GM20431 (cell line): ENCODE data around the gene ZNF547.
"Not testable (repeated sequence)": the region's sequence is repeated elsewhere in the genome, so short reads cannot be mapped to it uniquely, and the experiment has no call there.

Experiments
- in situ Hi-C: fragments of 300-500 bp; cut with MseI, MboI; formaldehyde crosslinking; loops from one replicate; pipeline ENCODE4 v1.15.0; 2020; ENCODE audit warnings: low sequenced_read_pairs; ENCODE audit not compliant: unreplicated experiment

Gene ZNF547

DNA sequence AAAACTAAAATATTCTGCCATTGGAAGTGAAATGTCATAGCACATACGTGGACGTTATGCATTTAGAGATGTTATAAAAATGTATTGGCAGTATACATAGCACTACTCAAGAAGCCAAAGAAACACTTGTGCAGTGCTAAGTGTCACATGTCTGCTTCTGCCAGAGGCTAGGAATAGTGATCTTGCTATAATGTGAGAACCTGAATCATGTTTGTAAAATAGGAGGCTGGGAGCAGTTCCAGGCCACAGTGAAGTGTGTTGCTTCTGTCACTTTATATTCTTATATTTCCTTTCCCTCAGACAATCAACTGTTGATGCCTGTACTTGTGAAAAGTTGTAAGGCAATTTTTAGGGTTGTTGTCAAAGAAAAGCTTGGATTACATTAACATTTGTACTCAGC lies 3.4 kb downstream of the ZNF547 start:
- in situ Hi-C loops, result no loop called here

DNA sequence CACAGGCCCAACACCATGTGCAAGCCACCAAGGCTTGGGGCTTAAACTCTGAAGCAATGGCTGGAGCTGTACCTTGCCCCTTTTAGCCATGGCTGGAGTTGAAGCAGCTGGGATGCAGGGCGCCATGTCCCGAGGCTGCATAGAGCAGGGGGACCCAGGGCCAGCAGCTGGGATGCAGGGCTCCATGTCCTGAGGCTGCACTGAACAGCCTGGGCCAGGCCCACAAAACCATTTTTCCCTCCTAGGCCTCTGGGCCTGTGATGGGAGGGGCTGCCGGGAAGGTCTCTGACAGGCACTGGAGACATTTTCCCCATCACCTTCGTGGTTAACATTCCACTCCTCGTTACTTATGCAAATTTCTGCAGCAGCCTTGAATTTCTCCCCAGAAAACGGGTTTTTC lies 10.8 kb downstream of the ZNF547 start:
- in situ Hi-C loops, result no loop called here

DNA sequence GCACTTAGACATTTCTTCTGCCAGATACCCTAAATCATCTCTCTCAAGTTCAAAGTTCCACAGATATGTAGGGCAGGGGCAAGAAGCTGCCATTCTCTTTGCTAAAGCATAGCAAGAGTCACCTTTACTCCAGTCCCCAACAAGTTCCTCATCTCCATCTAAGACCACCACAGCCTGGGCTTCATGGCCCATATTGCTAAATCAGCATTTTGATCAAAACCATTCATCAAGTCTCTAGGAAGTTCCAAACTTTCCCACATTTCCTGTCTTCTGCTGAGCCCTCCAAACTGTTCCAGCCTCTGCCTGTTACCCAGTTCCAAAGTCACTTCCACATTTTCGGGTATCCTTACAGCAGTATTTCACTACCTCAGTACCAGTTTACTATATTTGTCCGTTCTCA lies 11.3 kb downstream of the ZNF547 start:
- in situ Hi-C loops, result not testable (repeated sequence)

DNA sequence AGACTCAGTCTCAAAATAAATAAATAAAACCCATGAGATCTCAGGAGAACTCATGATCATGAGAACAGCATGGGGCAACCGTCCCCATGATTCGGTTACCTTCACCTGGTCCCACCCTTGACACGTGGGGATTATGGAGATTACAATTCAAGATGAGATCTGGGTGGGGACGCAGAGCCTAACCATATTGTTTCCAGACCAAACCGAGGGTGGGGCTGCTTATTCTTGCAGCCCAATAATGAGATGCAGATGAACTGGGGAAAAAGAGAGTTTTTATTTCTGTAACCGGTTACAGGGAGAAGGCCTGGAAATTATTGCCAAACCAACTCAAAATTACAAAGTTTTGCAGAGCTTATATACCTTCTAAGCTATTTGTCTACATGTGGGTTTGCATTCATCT lies 12.8 kb downstream of the ZNF547 start:
- in situ Hi-C loops, result no loop called here

DNA sequence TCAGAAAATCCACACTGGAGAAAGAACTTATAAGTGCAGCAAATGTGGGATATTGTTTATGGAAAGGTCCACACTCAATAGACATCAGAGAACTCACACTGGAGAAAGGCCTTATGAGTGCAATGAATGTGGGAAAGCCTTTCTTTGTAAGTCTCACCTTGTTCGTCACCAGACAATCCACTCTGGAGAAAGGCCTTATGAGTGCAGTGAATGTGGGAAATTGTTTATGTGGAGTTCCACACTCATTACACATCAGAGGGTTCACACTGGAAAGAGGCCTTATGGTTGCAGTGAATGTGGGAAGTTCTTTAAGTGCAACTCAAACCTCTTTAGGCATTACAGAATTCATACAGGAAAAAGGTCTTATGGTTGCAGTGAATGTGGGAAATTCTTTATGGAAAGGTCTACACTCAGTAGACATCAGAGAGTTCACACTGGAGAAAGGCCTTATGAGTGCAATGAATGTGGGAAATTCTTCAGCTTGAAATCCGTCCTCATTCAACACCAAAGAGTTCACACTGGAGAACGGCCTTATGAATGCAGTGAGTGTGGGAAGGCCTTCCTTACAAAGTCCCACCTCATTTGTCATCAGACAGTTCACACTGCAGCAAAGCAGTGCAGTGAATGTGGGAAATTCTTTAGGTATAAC lies 14.3 kb downstream of the ZNF547 start:
- in situ Hi-C loops, result no loop called here

DNA sequence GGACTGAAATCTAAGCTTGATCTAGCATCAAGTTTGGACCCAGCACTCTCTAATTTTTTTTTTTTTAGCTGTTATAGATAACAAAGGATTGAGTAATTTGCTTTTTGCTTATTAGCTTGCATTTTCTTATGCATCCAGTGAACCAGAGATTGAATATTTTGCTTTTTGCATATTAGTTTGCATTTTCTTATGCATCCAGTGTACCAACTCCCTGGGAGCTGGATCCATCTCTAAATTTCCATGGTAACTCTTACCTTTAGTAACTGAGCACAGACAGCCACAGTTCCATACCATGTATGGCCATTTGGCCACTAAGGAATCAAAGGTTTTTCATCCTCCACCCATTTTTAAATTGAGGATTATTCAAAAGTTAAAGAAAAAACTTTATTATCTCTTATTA lies 17.6 kb downstream of the ZNF547 start:
- in situ Hi-C loops, result no loop called here

DNA sequence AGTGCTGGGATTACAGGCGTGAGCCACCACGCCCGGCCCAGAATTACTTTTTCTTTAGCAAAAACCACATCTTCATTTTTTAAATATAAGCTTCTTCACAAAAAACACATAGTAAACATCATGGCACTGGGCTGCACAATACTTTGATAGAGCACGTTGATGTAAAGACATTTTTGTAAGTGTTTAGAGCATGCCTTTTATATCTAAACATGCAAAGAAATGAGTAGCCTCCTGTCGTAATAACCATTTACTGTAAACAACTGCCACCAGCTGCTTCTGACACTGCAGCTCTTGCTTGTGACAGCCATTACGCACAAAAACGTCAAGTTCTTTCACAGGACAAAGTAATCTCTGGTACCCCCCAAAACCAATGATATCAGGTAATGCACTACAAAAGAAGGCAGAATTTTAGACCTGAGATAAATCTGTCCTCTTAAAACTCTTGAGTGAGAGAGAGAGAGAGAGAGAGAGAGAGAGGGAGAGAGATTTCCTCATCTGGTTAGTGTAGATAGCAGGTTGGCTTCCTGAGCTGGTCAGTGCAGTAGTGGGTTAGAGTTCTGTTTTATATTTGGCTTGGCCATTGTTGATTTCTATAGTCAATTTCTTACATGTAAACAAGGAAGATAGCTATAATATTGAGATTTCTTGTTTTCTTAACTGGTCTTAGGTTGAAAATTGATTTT lies 19.6 kb downstream of the ZNF547 start:
- in situ Hi-C loops, result no loop called here

DNA sequence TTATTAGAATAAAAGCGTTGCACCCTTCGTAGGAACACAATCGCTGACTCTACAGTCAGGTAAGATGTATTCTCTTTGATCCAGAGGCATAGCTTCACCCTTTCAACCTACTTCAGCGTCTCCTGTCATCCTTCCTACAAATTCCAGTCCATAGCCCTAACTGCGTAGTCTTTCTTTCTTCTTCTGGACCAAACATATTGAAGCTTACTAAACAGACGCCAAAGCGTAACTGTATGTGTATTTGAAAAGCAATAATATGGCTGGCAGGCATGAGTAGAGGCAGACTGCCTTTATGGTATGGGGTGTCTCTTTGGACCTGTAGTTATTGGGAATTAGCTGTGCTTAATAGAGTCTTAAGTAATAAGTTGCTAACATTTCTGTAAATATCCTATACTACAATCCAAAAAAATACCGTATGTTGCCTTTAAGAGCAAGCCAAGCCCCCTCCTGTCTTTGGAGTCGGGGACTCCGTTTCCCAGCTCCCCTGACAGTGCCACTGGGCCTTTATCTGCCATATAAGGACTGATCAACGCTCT lies 25.9 kb downstream of the ZNF547 start:
- in situ Hi-C loops, result no loop called here

DNA sequence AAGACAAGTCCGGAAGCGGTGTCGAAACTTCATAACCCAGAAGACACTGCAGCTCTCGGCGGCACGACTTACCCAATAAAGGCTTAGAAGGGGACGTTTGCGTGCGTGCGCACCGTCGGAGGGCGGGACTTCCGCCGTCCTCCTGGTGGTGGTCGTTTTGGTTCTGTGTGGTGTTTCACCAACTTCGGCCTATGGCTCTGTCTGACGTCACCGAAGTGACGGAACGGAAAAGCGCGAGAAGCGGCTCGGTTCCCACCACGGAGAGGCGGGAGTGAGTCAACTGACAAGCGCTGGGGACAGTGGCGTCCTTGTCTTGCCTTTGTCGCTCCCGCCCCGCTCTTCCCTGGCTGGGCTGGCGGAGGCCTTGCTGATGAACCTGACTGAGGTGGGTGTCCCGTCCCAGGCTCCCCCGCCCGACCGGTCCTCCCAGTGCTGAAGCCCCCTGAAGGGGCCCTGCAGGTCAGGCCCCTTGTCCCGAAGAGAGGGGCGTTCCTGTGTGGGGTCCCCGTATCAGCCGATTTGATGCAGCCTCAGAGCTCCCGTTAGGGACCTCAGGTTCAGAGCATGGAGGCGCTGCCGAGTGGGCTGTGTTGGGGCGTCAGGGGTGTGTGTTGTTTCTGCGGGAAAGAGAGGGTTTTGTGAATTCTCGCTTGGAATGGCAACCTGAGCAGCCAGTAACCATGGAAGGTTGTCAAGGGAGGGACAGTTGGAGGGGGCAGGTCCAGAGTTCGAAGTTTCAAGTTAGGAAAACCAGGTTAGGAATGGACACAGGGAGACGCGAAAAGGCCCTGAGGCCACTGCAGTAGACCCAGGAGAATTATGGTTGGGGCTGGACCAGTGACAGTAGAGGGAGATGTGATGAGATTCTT lies 26.6 kb downstream of the ZNF547 start, which contains the start of gene ZNF548:
Gene ZNF548 (plus strand): TSS at position 125 of the 869 bp plus-strand sequence. CDS start 246 bp downstream, at position 371.
- in situ Hi-C loops, result no loop called here

DNA sequence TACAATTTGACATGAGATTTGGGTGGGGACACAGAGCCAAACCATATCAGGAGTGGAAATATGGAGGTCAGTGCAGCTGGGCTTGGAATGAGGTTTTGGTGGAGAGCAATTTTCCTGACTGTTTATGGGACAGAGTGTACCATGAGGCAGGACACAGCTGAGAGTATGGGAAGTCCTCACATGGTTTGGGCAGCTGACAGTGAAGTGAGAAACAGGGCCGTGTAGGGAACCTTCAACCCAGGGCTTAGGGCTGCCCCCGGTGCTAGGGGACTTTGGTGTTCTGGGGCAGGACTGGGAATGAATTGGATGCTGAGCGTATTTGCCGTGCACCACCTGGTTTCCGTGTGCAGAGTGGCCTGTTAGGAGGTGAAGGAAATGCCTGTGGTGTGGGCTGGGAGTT lies 32.4 kb downstream of the ZNF547 start:
- in situ Hi-C loops, result no loop called here

DNA sequence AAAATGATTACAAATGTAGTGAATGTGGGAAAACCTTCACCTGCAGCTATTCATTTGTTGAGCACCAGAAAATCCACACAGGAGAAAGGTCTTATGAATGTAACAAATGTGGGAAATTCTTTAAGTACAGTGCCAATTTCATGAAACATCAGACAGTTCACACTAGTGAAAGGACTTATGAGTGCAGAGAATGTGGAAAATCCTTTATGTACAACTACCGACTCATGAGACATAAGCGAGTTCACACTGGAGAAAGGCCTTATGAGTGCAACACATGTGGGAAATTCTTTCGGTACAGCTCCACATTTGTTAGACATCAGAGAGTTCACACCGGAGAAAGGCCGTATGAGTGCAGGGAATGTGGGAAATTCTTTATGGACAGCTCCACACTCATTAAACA lies 35.5 kb downstream of the ZNF547 start:
- in situ Hi-C loops, result no loop called here

DNA sequence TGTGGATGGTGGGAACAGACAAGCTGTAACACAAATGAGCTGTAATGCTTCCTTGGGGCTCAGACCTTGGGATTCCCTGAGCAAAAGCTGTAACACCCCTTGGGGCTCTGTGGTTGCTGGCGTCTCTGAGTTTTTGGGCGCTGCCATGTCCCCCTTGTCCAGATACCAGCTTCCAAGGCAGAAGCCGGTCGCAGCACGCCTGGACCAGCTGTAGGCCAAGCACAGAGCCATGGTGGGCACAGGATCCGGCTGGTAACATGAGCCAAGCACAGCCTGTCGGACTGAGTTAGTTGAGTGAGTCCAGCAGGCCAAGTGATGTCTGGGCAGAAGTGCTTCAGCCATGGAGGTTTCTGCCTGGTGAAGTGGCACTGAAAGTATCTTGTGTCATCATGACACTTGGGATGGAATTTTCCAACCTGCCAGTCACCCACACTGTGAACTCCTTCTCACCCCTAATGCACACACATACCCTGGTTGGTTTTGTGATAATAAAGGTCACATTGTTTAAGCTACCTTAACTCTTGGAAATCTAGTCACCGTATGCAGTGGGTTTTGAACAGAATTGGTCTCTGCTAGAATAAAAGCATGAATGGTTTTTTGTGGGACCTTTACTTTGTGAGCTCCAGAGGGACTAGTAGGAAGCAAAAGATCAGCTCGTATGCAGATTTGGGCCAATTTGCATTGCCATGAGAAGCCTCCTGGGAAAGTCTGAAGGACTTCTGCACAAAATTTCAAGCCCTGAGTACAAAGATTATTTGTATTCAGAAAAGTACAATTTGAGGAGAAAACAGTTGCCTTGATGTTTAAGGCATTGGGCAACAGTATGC lies 40.6 kb downstream of the ZNF547 start:
- in situ Hi-C loops, result no loop called here

DNA sequence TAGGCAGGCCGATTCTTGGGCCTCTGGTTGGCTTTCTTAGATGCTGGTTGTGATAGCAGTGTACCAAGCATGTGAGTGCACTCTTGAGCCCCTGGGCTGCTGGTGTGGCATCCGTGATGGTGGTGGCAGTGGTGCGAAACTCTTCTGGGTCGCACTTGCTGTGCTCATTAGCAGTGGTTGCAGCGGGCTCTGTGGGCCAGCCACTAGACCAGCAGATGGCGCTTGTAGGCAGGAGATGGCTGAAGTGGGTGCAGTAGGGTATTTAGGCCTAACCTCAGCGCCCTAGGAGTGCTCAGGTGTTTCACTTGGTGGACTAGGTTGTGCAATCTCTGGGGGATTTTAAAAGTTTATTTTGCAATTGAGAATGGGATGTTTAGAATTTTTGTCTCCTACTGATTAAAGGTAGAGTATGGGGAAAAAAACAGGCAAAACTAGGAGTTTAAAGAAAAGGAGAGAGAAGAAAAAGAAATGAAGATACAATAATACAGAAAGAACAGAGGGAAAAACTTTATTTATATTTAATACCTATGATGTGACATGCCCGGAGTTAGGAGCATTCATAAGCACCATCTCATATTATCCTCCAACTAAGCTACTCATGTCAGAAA lies 43.3 kb downstream of the ZNF547 start:
- in situ Hi-C loops, result no loop called here

DNA sequence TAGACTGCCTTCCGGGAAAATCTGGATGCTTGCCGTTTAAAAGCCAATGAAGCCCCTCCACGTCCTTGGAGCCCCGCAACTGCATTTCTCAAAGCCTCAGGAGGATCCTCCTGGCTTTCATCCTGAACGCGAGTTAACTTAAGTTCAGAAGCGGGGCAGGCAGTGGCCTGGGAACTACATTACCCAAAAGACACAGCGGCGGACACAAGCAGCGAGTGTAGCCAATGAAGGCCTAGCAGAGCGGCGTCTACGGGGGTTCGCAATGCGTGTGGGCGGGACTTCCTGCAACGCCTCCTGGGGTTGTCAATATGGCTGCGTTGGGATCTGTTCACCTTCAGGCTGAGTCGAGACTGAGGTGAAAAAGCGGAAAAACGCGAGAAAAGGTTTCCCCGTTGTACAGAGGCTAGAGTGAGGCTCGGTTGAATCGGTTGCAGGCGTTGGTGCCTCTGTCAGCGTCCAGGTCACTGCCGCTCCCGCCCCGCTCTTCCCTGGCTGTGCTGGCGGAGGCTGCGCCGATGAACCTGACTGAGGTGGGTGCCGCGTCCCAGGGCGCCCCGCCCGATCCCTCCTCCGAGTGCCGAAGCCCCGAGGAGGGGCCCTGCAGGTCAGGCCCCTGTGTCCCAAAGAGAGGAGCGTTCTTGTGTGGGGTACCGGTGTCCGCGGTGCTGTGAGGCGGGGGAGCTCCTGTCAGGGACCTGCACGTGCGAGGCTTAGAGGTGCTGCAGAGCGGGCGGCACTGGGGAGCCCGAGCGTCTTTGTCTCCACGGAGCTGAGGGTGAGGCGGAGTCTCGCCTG lies 47.7 kb downstream of the ZNF547 start, which contains the start of gene ZNF17:
Gene ZNF17 (plus strand): TSS at position 285 of the 795 bp plus-strand sequence. CDS start 2,455 bp downstream, outside the sequence.
- in situ Hi-C loops, result no loop called here

DNA sequence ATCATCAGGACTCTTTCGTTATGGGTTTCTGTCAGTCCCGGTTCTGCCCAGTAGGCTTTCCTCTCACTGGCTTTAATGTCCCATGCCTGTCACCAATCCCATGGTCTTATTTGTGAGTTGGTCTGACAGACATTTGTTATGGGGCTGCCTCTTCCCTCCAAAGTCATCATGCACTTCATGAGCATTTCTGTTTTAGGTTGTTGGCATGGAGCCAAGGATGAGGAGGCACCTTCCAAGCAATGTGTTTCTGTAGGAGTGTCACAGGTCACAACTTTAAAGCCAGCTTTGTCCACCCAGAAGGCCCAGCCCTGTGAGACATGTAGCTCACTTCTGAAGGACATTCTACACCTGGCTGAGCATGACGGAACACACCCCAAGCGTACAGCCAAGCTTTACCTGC lies 56.1 kb downstream of the ZNF547 start:
- in situ Hi-C loops, result no loop called here

DNA sequence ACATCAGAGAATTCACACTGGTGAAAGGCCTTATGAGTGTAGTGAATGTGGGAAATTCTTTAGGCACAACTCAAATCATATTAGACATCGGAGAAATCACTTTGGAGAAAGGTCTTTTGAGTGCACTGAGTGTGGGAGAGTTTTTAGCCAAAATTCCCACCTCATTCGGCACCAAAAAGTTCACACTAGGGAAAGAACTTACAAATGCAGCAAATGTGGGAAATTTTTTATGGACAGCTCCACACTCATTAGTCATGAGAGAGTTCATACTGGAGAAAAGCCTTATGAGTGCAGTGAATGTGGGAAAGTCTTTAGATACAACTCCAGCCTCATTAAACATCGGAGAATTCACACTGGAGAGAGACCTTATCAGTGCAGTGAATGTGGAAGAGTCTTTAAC lies 57.7 kb downstream of the ZNF547 start:
- in situ Hi-C loops, result no loop called here
